ENCODE data around the gene TPPP2.

GRCh38 chr14:21029917-21030316, at the start of gene TPPP2:
- TF ChIP-seq POLR2A (IDR thresholded peaks at IDR 0.05) (no peak), CTCF (IDR thresholded peaks at IDR 0.05) (no peak), POLR2AphosphoS5 (IDR thresholded peaks at IDR 0.05) (no peak)
